ENCODE results near the gene SLC45A2. TPM values are rescaled to one million over a fixed set of nuclear protein-coding genes. Genes with fewer than 3 reads are reported as not detected.
A peak's percentile ranks its signal among the peaks of the same experiment; 100 is the strongest.

Gene SLC45A2
- total and polyA plus RNA-seq, 8 donors, result 0.08 to 0.26 (median 0.19) TPM; not detected in 4

DNA sequence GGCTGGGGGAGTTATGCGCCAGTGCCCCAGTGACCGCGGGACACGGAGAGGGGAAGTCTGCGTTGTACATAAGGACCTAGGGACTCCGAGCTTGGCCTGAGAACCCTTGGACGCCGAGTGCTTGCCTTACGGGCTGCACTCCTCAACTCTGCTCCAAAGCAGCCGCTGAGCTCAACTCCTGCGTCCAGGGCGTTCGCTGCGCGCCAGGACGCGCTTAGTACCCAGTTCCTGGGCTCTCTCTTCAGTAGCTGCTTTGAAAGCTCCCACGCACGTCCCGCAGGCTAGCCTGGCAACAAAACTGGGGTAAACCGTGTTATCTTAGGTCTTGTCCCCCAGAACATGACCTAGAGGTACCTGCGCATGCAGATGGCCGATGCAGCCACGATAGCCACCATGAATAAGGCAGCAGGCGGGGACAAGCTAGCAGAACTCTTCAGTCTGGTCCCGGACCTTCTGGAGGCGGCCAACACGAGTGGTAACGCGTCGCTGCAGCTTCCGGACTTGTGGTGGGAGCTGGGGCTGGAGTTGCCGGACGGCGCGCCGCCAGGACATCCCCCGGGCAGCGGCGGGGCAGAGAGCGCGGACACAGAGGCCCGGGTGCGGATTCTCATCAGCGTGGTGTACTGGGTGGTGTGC lies 48.0 kb downstream of the SLC45A2 start, which contains the start of gene RXFP3:
RXFP3 (plus strand) TSS at position 6 of the 636 bp plus-strand sequence; CDS start at position 361, 355 bp downstream.
- intact Hi-C loops (cut with DNase I), result loop anchor here in 2 of 3 donors (10.0 kb wide), 2 partner anchors 462 to 502 kb away; no protein-coding TSS in a partner anchor
- TF ChIP-seq, protein P1, sequence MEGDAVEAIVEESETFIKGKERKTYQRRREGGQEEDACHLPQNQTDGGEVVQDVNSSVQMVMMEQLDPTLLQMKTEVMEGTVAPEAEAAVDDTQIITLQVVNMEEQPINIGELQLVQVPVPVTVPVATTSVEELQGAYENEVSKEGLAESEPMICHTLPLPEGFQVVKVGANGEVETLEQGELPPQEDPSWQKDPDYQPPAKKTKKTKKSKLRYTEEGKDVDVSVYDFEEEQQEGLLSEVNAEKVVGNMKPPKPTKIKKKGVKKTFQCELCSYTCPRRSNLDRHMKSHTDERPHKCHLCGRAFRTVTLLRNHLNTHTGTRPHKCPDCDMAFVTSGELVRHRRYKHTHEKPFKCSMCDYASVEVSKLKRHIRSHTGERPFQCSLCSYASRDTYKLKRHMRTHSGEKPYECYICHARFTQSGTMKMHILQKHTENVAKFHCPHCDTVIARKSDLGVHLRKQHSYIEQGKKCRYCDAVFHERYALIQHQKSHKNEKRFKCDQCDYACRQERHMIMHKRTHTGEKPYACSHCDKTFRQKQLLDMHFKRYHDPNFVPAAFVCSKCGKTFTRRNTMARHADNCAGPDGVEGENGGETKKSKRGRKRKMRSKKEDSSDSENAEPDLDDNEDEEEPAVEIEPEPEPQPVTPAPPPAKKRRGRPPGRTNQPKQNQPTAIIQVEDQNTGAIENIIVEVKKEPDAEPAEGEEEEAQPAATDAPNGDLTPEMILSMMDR (IDR thresholded peaks at IDR 0.05), result no peak
- H3K9me3 ChIP-seq, result no peaks in the 10 kb centered on the region
- peak in 4 of 6 donors; percentile 12 to 68 (median 38) for DNase-seq
- peak within 1 kb of the TSS in 3 of 4 donors; percentile 7 to 41 (median 16) for H3K4me3 ChIP-seq
- ATAC-seq, result peak; percentile 34 to 66 (median 63)
- H3K36me3 ChIP-seq, result no peaks in the 10 kb centered on the region
- H3K27ac ChIP-seq, result no peak within 1 kb of the TSS
- FAIRE-seq, result no peak
- WGBS, 2 donors, result 5 to 6% methylated on average over 45 of the region's 45 CpGs
- no peaks in the 10 kb centered on the region for H3K4me1 ChIP-seq
- H3K27me3 ChIP-seq, result peaks cover 0 to 23% (median 7%) of the 10 kb centered on the region in 4 donors

DNA sequence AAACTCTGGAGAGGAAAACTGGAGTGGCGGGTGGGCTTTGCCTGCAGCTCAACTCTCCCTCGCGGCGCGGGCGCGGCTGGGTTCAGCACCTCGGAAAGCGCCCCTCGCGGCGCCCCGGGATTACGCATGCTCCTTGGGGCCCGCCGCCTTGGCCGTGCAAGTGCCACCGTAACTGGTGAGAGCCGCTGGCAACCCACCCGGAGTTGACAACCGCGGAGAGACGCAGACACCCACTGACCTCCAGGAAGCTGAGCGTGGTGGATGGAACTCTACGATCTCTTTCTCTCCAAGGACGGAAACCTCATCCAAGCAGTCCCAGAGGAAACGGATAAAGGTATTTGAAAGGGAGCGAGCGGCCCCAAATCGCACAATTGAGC lies 48.5 kb downstream of the SLC45A2 start:
- no peaks in the 10 kb centered on the region for H3K9me3 ChIP-seq
- ATAC-seq (peak; percentile 93 to 96 (median 96)), FAIRE-seq (no peak), DNase-seq (peak; percentile 33 to 88 (median 60))
- H3K36me3 ChIP-seq, result no peaks in the 10 kb centered on the region
- peaks cover 0 to 23% (median 7%) of the 10 kb centered on the region in 4 donors for H3K27me3 ChIP-seq
- H3K4me3 ChIP-seq, result peak overlapping the region in 2 of 4 donors; percentile 16 to 41
- TF ChIP-seq, protein P1 (IDR thresholded peaks at IDR 0.05), result peak in 2 of 4 donors; percentile 5 to 27
- 1% methylated on average over 30 of the region's 30 CpGs for WGBS, 2 donors
- no peak overlapping the region for H3K27ac ChIP-seq
- intact Hi-C loops (cut with DNase I), result loop anchor here in 2 of 3 donors (10.0 kb wide), 2 partner anchors 461 to 501 kb away; no protein-coding TSS in a partner anchor
- H3K4me1 ChIP-seq, result no peaks in the 10 kb centered on the region

DNA sequence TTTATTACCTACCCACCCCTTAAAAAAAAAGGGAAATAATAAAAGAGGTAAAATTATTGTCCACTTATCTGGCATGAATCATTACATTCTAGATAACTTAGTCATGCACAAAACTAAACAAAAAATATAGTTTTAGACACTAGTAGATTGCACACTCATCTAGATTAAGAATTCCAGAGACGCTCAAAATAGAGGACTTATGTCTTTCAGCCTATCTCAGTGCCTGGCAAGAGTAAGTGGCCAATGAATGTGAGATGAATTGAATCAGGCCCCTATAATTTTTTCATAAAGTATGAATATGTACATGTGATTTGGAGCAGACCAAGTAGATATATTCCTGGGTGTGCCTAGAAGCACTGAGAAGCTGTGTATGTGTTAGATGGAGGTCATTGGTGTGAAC lies 50.3 kb downstream of the SLC45A2 start:
- intact Hi-C loops (cut with DNase I), result loop anchor here in 2 of 3 donors (10.0 kb wide), 2 partner anchors 459 to 499 kb away; no protein-coding TSS in a partner anchor
- no peak for DNase-seq
- H3K4me3 ChIP-seq, result no peak overlapping the region
- TF ChIP-seq, protein P1 (IDR thresholded peaks at IDR 0.05), result no peak
- WGBS, 2 donors, result 39 to 57% methylated on average over 1 of the region's 1 CpG
- no peak for ATAC-seq
- H3K27me3 ChIP-seq, result peaks cover 0 to 23% (median 7%) of the 10 kb centered on the region in 4 donors
- H3K36me3 ChIP-seq, result no peaks in the 10 kb centered on the region
- no peaks in the 10 kb centered on the region for H3K4me1 ChIP-seq
- H3K9me3 ChIP-seq, result no peaks in the 10 kb centered on the region
- H3K27ac ChIP-seq, result no peak overlapping the region
- FAIRE-seq, result no peak

DNA sequence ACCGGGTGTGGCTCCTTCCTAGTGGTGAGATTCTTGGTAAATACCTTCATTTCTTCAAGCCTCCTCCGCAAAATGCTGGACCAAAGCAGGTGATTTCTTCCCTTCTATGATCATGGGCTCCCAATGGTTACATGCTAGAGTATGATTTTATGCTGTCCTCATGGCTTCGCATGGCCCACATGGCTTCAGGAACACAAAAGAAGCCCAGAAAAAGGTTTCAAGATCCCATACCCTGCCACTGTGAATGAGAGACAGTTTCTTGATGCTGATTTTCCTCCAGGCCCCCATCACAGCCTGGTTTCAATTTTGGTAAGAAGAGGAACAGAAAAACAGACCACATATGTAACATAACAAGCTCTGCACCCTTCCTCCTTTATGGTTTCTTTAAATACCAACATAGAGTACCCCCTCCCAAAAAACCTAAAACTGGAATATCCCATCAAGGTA lies 50.7 kb downstream of the SLC45A2 start:
- intact Hi-C loops (cut with DNase I), result loop anchor here in 2 of 3 donors (10.0 kb wide), 2 partner anchors 459 to 499 kb away; no protein-coding TSS in a partner anchor
- H3K27me3 ChIP-seq, result peaks cover 0 to 23% (median 7%) of the 10 kb centered on the region in 4 donors

More for the DNA sequence above, 50.7 kb downstream of the SLC45A2 start:
- TF ChIP-seq, protein P1 (IDR thresholded peaks at IDR 0.05), result no peak
- 61 to 76% methylated on average over 3 of the region's 3 CpGs for WGBS, 2 donors
- H3K36me3 ChIP-seq, result no peaks in the 10 kb centered on the region
- no peak overlapping the region for H3K27ac ChIP-seq
- no peak for FAIRE-seq
- no peak overlapping the region for H3K4me3 ChIP-seq
- no peaks in the 10 kb centered on the region for H3K4me1 ChIP-seq
- H3K9me3 ChIP-seq, result no peaks in the 10 kb centered on the region
- ATAC-seq, result no peak
- DNase-seq, result no peak
